Testis (tissue), 5 donors: Measurements from ENCODE around the gene ZNF524. TPM values are rescaled to one million over a fixed set of nuclear protein-coding genes. Genes with fewer than 3 reads are reported as not detected.

Source experiments
- DNase-seq: peaks from one replicate; pipeline ENCODE4 v3.0.0-alpha.2; 2019
- H3K27ac ChIP-seq, 2 donors: fragments of 200-600 bp; sonication (generic); one replicate each; pipeline ENCODE4 v1.5.1; 2019
- H3K27me3 ChIP-seq: fragments of 200-600 bp; sonication (generic); one replicate; pipeline ENCODE4 v1.5.1; 2019
- H3K36me3 ChIP-seq: fragments of 200-600 bp; sonication (generic); one replicate; pipeline ENCODE4 v1.5.1; 2017; ENCODE audit warnings: low read depth; ENCODE audit errors: missing control alignments
- H3K4me1 ChIP-seq: fragments of 200-600 bp; sonication (generic); one replicate; pipeline ENCODE4 v1.5.1; 2019
- H3K4me3 ChIP-seq, 2 donors: fragments of 200-600 bp; sonication (generic); one replicate each; pipeline ENCODE4 v1.5.1; 2017 to 2019
- H3K9me3 ChIP-seq: fragments of 200-600 bp; sonication (generic); one replicate; pipeline ENCODE4 v1.5.1; 2017
- POLR2A ChIP-seq: fragments of 450-650 bp; IDR thresholded peaks from one replicate; pipeline ENCODE4 v1.6.1; 2017; ENCODE audit warnings: antibody characterized with exemption, mild to moderate bottlenecking, moderate library complexity
- WGBS, 2 donors: methylation state at CpG; one replicate each; pipeline ENCODE4 v1.1.5; 2018; 5-methylcytosine and 5-hydroxymethylcytosine counted together
- intact Hi-C: fragments of 100-400 bp; cut with DNase I; formaldehyde crosslinking; loops from one replicate; pipeline ENCODE4 v1.15.1; 2023; ENCODE audit warnings: low total_unique reads
- long read RNA-seq, 2 donors: transcript quantifications; one replicate each; lab custom pipeline, GENCODE V29; 2026
- polyA plus RNA-seq: library from polyadenylated mRNA; stranded (reverse); fragments of 350-450 nt; fragmentation: Illumina TruSeq; extraction: RNeasy Lipid Tissue Mini Kit (QIAGEN cat#74804); gene quantifications from one replicate; pipeline ENCODE4 v1.2.3, GENCODE V29; 2014; ENCODE audit warnings: low read depth, low replicate concordance; ENCODE audit not compliant: insufficient read depth
- total RNA-seq, 2 donors: library from RNA; depleted of rRNA; stranded (reverse); fragments of >200 nt; gene quantifications; one replicate each; pipeline ENCODE4 v1.2.3, GENCODE V29; 2016
- TF ChIP-seq, protein P1 (sequence below), 3 experiments: fragments of 450-650 bp in 2 of 3; fragments of 200-600 bp in 1 of 3; sonication (generic) in 1 of 3; IDR thresholded peaks; one replicate each; pipeline ENCODE4 v1.5.1; 2016 to 2019; ENCODE audit warnings: antibody characterized with exemption in 3 of 3, mild to moderate bottlenecking in 2 of 3, moderate library complexity in 1 of 3

The ZNF524 gene, protein sequence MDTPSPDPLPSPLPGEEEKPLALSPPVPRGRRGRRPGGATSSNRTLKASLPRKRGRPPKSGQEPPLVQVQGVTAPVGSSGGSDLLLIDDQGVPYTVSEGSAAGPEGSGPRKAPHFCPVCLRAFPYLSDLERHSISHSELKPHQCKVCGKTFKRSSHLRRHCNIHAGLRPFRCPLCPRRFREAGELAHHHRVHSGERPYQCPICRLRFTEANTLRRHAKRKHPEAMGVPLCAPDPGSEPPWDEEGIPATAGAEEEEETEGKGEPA
- total RNA-seq = 10 to 100 TPM; 25.0 to 29.4 TPM
- 8.5 TPM for polyA plus RNA-seq
- long read RNA-seq, donor 1, transcript ZNF524-201 (2 exons, 1,102 nt) = major isoform, 7 of 12 reads
- long read RNA-seq, donor 1, transcript ZNF524-203 (1 exons, 1,260 nt) = minor isoform, 5 of 12 reads
- long read RNA-seq, donor 1, partial matches to known transcripts = 0 of 12 reads
- long read RNA-seq, donor 1, other reads (novel, unspliced or antisense) = 0 of 12 reads
- long read RNA-seq, donor 2, partial matches to known transcripts = 0 of 4 reads
- long read RNA-seq, donor 2, other reads (novel, unspliced or antisense) = 0 of 4 reads

DNA sequence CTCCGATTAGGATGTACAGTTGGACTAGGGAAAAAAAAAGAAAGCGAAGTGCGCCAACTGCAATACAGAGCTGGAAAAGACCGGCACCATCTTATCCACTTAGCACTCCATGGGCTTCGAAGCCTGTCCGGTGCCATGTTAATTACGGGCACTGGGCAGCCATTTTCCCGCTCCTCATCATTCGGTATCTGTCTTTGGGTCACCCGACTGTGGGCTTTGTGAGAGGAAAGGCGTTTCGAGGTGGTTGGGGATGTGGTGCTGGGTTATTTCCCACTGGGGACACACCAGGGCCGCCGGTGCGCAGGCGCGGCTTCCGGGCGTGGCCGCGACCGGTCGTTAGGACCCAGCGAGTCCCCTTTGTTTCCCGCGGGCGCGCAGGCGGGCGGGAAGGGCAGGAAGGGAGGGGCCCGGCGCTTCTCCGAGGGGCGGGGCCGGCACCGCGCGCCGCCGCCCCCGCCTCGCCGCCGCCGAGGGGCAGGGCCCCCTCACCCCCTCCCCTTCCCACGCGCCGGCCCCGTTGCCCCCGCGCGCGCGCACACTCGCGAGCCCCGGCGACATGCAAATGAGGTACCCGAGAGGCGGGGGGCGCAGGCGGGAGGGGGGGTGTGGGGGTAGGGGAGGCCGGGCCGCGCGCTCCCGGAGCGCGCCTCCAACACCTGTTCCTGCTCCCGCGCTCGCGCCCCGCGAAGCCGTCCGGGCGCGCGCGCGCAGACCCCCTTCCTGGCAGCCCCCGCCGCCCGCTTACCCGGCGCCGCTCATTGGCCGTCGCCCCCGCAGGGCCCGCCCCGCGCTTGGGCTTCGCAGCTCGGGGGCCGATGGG lies at the start of gene ZNF524:
TSS of gene ZNF524 (plus strand) at position 447 of the 820 bp plus-strand sequence. CDS start 1,825 bp downstream, outside the sequence.
- TF ChIP-seq POLR2A = no peak
- TF ChIP-seq, protein P1, sequence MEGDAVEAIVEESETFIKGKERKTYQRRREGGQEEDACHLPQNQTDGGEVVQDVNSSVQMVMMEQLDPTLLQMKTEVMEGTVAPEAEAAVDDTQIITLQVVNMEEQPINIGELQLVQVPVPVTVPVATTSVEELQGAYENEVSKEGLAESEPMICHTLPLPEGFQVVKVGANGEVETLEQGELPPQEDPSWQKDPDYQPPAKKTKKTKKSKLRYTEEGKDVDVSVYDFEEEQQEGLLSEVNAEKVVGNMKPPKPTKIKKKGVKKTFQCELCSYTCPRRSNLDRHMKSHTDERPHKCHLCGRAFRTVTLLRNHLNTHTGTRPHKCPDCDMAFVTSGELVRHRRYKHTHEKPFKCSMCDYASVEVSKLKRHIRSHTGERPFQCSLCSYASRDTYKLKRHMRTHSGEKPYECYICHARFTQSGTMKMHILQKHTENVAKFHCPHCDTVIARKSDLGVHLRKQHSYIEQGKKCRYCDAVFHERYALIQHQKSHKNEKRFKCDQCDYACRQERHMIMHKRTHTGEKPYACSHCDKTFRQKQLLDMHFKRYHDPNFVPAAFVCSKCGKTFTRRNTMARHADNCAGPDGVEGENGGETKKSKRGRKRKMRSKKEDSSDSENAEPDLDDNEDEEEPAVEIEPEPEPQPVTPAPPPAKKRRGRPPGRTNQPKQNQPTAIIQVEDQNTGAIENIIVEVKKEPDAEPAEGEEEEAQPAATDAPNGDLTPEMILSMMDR (IDR thresholded peaks at IDR 0.05) = peak in 1 of 3 experiments; percentile 10
- peak within 1 kb of the TSS; percentile 69 to 88 for H3K4me3 ChIP-seq
- WGBS, 2 donors = 0 to 1% methylated on average over 10 to 75 of the region's 97 CpGs
- H3K9me3 ChIP-seq = no peaks in the 10 kb centered on the region
- peaks cover 7% of the 10 kb centered on the region for H3K4me1 ChIP-seq
- H3K27me3 ChIP-seq = no peaks in the 10 kb centered on the region
- H3K36me3 ChIP-seq = no peaks in the 10 kb centered on the region
- peak; percentile 92 for DNase-seq
- intact Hi-C loops = loop anchor here (10.0 kb wide), 1 partner anchor 85 kb away; no protein-coding TSS in a partner anchor
- peak within 1 kb of the TSS; percentile 95 to 99 for H3K27ac ChIP-seq

DNA sequence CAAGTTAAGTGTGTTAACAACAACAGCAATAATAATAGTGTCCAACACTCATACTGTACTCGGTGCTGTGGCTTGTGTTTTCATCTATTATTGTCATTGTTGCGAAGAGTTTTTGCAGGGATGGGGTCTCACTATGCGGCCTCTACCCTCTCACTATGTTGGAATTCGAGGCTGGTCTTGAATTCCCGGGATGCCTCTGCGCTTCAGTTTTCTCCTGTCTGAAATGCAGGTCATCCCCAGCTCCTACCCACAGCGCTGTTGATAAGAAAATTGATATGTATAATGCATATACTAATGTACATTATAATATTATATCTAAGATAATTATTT lies 49.8 kb upstream of the ZNF524 start:
- Histone ChIP-seq H3K27me3 (no peaks in the 10 kb centered on the region), H3K27ac (no peak overlapping the region), H3K36me3 (no peaks in the 10 kb centered on the region), H3K4me1 (no peaks in the 10 kb centered on the region), H3K4me3 (peak overlapping the region; percentile 7 to 9), H3K9me3 (no peaks in the 10 kb centered on the region)
- 43 to 45% methylated on average over 7 of the region's 7 CpGs for WGBS, 2 donors
- no peak for DNase-seq
- TF ChIP-seq, protein P1 (IDR thresholded peaks at IDR 0.05) = no peak
- no peak for TF ChIP-seq POLR2A
- intact Hi-C loops = no loop called here

DNA sequence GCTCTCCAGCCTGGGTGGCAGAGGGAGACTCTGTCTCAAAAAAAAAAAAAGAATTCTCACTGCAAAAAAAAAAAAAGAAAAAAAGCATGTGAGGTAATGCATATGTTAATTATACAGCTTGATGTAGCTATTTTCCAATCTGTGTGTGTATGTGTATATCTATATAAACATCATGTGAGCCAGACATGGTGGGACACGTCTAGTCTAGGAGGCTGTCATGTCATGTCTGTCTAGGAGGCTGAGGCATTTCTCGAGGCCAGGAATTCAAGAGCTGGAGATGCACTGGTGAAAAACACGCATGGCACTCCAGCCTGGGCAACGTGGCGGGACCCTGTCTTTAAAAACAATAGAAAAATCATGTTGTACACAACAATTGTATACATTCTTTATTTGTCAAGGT lies 47.9 kb upstream of the ZNF524 start:
- WGBS, 2 donors = 79 to 81% methylated on average over 5 of the region's 5 CpGs
- Histone ChIP-seq H3K27ac (no peak overlapping the region), H3K9me3 (no peaks in the 10 kb centered on the region), H3K4me3 (no peak overlapping the region), H3K27me3 (no peaks in the 10 kb centered on the region), H3K36me3 (no peaks in the 10 kb centered on the region), H3K4me1 (no peaks in the 10 kb centered on the region)
- intact Hi-C loops = no loop called here
- TF ChIP-seq, protein P1 (IDR thresholded peaks at IDR 0.05) = no peak
- no peak for TF ChIP-seq POLR2A
- no peak for DNase-seq

DNA sequence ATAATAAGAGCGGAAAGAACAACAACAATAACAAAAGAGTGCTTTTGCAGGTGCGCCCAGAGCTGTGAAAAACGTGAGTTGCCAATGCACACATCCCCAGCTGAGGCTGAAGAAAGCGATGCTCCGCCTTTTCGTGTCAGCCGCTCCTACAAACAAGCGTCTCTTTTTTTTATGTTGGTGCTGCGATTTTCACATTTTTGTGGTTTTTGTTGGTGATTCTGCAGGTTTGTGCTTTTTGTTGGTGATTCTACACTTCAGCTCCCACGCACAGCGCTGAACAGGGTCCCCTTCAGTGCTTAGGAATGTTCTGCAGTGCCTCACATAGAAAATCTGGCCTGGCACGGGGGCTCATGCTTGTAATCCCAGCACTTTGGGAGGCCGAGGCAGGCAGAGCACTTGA lies 47.5 kb upstream of the ZNF524 start:
- Histone ChIP-seq H3K9me3 (no peaks in the 10 kb centered on the region), H3K36me3 (no peaks in the 10 kb centered on the region), H3K27ac (no peak overlapping the region), H3K4me1 (no peaks in the 10 kb centered on the region), H3K4me3 (no peak overlapping the region), H3K27me3 (no peaks in the 10 kb centered on the region)
- no peak for DNase-seq
- intact Hi-C loops = no loop called here
- 55 to 65% methylated on average over 13 of the region's 13 CpGs for WGBS, 2 donors
- TF ChIP-seq, protein P1 (IDR thresholded peaks at IDR 0.05) = no peak
- no peak for TF ChIP-seq POLR2A
